Neutrophil (primary cell): ENCODE results near the gene C1QA.

ENCODE experiments used
- H3K27ac ChIP-seq: fragments of 200-600 bp; sonication (generic); 2 replicates; pipeline ENCODE4 v1.5.1; 2016; ENCODE audit warnings: mild to moderate bottlenecking, moderate library complexity
- H3K27me3 ChIP-seq: fragments of 200-600 bp; sonication (generic); 2 replicates; pipeline ENCODE4 v1.6.0; 2016; ENCODE audit warnings: mild to moderate bottlenecking
- H3K36me3 ChIP-seq: fragments of 200-600 bp; sonication (generic); 2 replicates; pipeline ENCODE4 v1.5.1; 2017
- H3K4me1 ChIP-seq, 2 experiments: fragments of 200-600 bp in 1 of 2; sonication (generic) in 1 of 2; 1 replicate in 1 of 2; 2 replicates in 1 of 2; pipeline versions ENCODE4 v1.5.1 to v1.6.1; 2013 to 2016; ENCODE audit warnings: low read depth in 1 of 2, low read length in 1 of 2, mild to moderate bottlenecking in 1 of 2, moderate library complexity in 1 of 2; ENCODE audit not compliant: control insufficient read depth in 1 of 2, insufficient read depth in 1 of 2
- H3K4me3 ChIP-seq, 2 experiments: fragments of 200-600 bp in 1 of 2; sonication (generic) in 1 of 2; 1 replicate in 1 of 2; 2 replicates in 1 of 2; pipeline ENCODE4 v1.5.1; 2013 to 2016; ENCODE audit warnings: low read depth in 1 of 2, low read length in 1 of 2, mild to moderate bottlenecking in 1 of 2, moderate library complexity in 1 of 2
- H3K9me3 ChIP-seq: fragments of 200-600 bp; sonication (generic); 2 replicates; pipeline ENCODE4 v1.5.1; 2016
- TF ChIP-seq, protein P1 (sequence below): fragments of 200-600 bp; sonication (generic); IDR thresholded peaks from 2 replicates; pipeline ENCODE4 v1.5.1; 2016; ENCODE audit warnings: antibody characterized with exemption

The C1QA gene

DNA sequence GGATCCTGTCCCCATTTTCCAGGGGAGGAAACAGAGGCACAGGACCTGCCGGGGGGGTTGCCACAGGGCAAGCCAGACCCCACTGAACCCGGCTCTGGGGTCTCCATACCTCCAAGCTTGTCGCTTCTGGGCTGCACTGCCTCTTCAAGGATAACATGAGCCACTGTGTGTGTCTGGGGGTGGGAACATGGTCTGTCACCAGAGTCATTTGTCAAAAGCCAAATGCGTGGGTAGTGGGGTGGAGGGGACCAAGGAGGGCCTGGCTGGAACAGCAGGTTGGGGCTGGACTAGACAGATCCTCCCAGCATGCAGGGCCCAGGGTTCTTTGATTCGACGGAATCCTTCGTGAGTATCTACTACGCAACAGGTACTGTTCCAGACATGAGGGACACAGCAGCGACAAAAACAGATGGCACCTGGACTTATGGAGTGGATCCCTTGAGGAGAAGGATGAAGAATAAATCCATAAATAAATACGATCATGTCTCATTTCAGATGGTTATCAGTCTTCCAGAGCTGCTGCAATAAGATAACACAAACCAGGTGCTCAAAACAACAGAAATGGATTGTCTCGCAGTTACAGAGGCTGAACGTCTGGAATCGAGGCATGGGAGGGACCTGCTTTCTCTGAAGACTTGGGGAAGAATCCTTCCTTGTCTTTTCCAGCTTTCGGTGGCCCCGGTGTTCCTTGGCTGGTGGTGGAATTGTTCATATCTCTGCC lies 45.3 kb downstream of the C1QA start:
- Histone ChIP-seq H3K9me3 (no peaks in the 10 kb centered on the region), H3K36me3 (no peaks in the 10 kb centered on the region), H3K27ac (no peak overlapping the region), H3K4me3 (no peak overlapping the region), H3K4me1 (no peaks in the 10 kb centered on the region), H3K27me3 (peaks cover 4% of the 10 kb centered on the region)
- TF ChIP-seq, protein P1, sequence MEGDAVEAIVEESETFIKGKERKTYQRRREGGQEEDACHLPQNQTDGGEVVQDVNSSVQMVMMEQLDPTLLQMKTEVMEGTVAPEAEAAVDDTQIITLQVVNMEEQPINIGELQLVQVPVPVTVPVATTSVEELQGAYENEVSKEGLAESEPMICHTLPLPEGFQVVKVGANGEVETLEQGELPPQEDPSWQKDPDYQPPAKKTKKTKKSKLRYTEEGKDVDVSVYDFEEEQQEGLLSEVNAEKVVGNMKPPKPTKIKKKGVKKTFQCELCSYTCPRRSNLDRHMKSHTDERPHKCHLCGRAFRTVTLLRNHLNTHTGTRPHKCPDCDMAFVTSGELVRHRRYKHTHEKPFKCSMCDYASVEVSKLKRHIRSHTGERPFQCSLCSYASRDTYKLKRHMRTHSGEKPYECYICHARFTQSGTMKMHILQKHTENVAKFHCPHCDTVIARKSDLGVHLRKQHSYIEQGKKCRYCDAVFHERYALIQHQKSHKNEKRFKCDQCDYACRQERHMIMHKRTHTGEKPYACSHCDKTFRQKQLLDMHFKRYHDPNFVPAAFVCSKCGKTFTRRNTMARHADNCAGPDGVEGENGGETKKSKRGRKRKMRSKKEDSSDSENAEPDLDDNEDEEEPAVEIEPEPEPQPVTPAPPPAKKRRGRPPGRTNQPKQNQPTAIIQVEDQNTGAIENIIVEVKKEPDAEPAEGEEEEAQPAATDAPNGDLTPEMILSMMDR: no peak

GRCh38 chr1:22683547-22683946 lies 47.1 kb downstream of the C1QA start:
- Histone ChIP-seq H3K9me3 (no peaks in the 10 kb centered on the region), H3K36me3 (no peaks in the 10 kb centered on the region), H3K4me1 (no peaks in the 10 kb centered on the region), H3K4me3 (no peak overlapping the region), H3K27me3 (peaks cover 22% of the 10 kb centered on the region), H3K27ac (no peak overlapping the region)
- TF ChIP-seq, protein P1: no peak

DNA sequence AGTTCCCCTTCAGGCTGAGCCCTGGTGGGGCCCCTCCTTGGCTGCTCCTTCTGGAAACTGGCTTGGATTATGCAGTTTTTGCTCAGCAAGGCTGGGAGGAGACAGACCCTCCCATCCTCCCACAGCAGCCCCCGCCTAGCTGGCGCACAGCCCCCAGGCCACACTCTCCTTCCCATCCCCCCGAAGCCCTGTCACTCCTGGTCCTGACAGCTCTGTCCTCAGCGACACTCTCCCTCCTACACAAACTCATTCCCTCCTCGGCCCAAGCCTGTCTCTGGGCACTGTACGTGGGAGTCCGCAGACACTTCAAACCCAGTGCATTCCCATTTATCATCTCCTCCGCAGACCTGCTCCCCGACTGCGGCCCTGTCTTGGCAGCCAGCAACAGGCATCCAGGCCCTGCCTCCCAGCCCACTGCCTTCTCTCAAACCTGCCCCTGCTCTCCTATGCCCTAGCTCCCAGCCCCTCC lies 49.2 kb downstream of the C1QA start:
- no peak overlapping the region for H3K27ac ChIP-seq
- H3K4me1 ChIP-seq: no peaks in the 10 kb centered on the region
- peaks cover 30% of the 10 kb centered on the region for H3K27me3 ChIP-seq
- no peaks in the 10 kb centered on the region for H3K9me3 ChIP-seq
- TF ChIP-seq, protein P1: no peak
- no peaks in the 10 kb centered on the region for H3K36me3 ChIP-seq
- H3K4me3 ChIP-seq: no peak overlapping the region

DNA sequence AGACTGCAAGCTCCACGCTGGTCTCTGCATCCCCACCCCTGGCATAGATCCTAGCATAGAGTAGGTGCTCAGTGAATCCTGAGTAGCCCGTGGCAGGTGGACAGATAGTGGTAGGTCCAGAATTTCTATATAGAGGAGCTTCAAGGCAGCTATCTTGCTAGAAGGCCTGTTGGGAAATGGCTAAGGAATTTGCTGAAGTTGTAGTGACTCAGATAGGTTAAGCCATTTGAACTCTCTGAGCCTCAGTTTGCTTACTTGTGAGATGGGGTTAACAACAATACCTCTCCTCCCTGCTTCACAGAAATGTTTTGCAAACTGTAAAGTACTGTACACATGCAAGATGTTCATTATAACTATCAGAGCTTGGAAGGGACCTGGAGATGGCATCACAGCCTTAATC lies 50.8 kb downstream of the C1QA start:
- TF ChIP-seq, protein P1: no peak
- no peak overlapping the region for H3K27ac ChIP-seq
- H3K27me3 ChIP-seq: peaks cover 30% of the 10 kb centered on the region
- H3K4me1 ChIP-seq: no peaks in the 10 kb centered on the region
- no peak overlapping the region for H3K4me3 ChIP-seq
- H3K9me3 ChIP-seq: no peaks in the 10 kb centered on the region
- H3K36me3 ChIP-seq: no peaks in the 10 kb centered on the region

DNA sequence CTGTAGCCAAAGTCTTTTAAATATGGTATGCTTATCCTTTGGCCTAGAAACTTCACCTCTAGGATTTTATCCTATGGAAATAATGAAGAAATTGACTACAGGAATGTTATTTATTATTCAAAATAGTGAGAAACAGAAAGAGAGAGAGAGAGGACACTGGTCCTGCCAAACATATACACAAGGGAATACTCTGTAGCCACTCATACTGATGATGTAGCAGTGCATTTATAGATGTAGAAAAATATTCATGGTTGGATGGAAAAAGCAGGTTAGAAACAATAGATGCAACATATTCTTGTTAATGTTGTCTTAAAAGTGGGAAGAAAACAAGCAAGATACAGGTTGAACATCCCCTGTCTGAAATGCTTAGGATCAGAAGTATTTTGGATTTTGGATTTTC lies 52.0 kb downstream of the C1QA start:
- H3K4me3 ChIP-seq: no peak overlapping the region
- peaks cover 30% of the 10 kb centered on the region for H3K27me3 ChIP-seq
- TF ChIP-seq, protein P1: no peak
- H3K27ac ChIP-seq: no peak overlapping the region
- no peaks in the 10 kb centered on the region for H3K4me1 ChIP-seq
- no peaks in the 10 kb centered on the region for H3K36me3 ChIP-seq
- H3K9me3 ChIP-seq: no peaks in the 10 kb centered on the region
